Tibial nerve (tissue), 4 donors: ENCODE measurements around the gene PLCB1. TPM values are rescaled to one million over a fixed set of nuclear protein-coding genes. Genes with fewer than 3 reads are reported as not detected.

Experiments used
- DNase-seq, 2 donors: peaks; one replicate each; pipeline ENCODE4 v3.0.0-alpha.2; 2019; ENCODE audit warnings: low spot score in 2 of 2
- H3K27ac ChIP-seq, 4 donors: fragments of 200-600 bp; sonication (generic) in 3 of 4; one replicate each; pipeline ENCODE4 v1.5.1; 2017 to 2019; ENCODE audit warnings: mild to moderate bottlenecking in 1 of 4
- H3K27me3 ChIP-seq, 2 donors: fragments of 200-600 bp; sonication (generic) in 1 of 2; one replicate each; pipeline versions ENCODE4 v1.5.1 to v1.6.0; 2017 to 2019
- H3K36me3 ChIP-seq, 3 donors: fragments of 200-600 bp; sonication (generic); one replicate each; pipeline ENCODE4 v1.5.1; 2018 to 2019
- H3K4me1 ChIP-seq, 4 donors: fragments of 200-600 bp; sonication (generic) in 3 of 4; one replicate each; pipeline ENCODE4 v1.5.1; 2017 to 2019
- H3K4me3 ChIP-seq, 4 donors: fragments of 200-600 bp; sonication (generic) in 3 of 4; one replicate each; pipeline ENCODE4 v1.5.1; 2017 to 2019; ENCODE audit warnings: mild to moderate bottlenecking in 1 of 4, moderate library complexity in 1 of 4
- H3K9me3 ChIP-seq, 4 donors: fragments of 200-600 bp; sonication (generic) in 3 of 4; one replicate each; pipeline ENCODE4 v1.5.1; 2017 to 2019
- CTCF ChIP-seq, 5 experiments: fragments of 200-600 bp in 3 of 5; fragments of 450-650 bp in 2 of 5; sonication (generic) in 3 of 5; IDR thresholded peaks; one replicate each; pipeline ENCODE4 v1.5.1; 2016 to 2019; ENCODE audit warnings: antibody characterized with exemption in 5 of 5, mild to moderate bottlenecking in 3 of 5, moderate library complexity in 2 of 5
- EP300 ChIP-seq, 2 donors: sonication (generic); formaldehyde crosslinking; IDR thresholded peaks; one replicate each; pipeline ENCODE4 v1.6.1; 2017; ENCODE audit warnings: antibody characterized with exemption in 2 of 2, mild to moderate bottlenecking in 1 of 2
- POLR2A ChIP-seq, 2 donors: fragments of 450-650 bp; IDR thresholded peaks; one replicate each; pipeline ENCODE4 v1.6.1; 2017; ENCODE audit warnings: antibody characterized with exemption in 2 of 2, mild to moderate bottlenecking in 2 of 2, moderate library complexity in 2 of 2
- WGBS, 2 donors: methylation state at CpG; one replicate each; pipeline ENCODE4 v1.1.5; 2018; 5-methylcytosine and 5-hydroxymethylcytosine counted together
- total RNA-seq, 4 donors: library from RNA; depleted of rRNA; stranded (reverse); fragments of >200 nt; gene quantifications; one replicate each; pipeline ENCODE4 v1.1.0, GENCODE V29; 2016

Gene PLCB1
- total RNA-seq, 4 donors from 2014 or later = 34.7 to 52.8 (median 39.2) TPM

GRCh38 chr20:8267009-8267408 is 134.9 kb downstream of the PLCB1 start:
- Histone ChIP-seq H3K27ac (no peak overlapping the region), H3K9me3 (peaks cover 0 to 2% (median 0%) of the 10 kb centered on the region in 4 donors), H3K4me3 (no peak overlapping the region), H3K4me1 (peaks cover 0 to 18% (median 0%) of the 10 kb centered on the region in 4 donors), H3K27me3 (no peaks in the 10 kb centered on the region), H3K36me3 (no peaks in the 10 kb centered on the region)
- 83 to 96% methylated on average over 6 of the region's 6 CpGs for WGBS, 2 donors
- no peak for TF ChIP-seq POLR2A (IDR thresholded peaks at IDR 0.05)
- TF ChIP-seq EP300 (IDR thresholded peaks at IDR 0.05) = no peak
- no peak for TF ChIP-seq CTCF (IDR thresholded peaks at IDR 0.05)
- no peak for DNase-seq

GRCh38 chr20:8271727-8272126 is 139.7 kb downstream of the PLCB1 start:
- 72 to 79% methylated on average over 2 of the region's 2 CpGs for WGBS, 2 donors
- Histone ChIP-seq H3K4me3 (no peak overlapping the region), H3K27me3 (no peaks in the 10 kb centered on the region), H3K36me3 (no peaks in the 10 kb centered on the region), H3K27ac (no peak overlapping the region), H3K9me3 (peaks cover 0 to 2% (median 0%) of the 10 kb centered on the region in 4 donors), H3K4me1 (peaks cover 0 to 20% (median 3%) of the 10 kb centered on the region in 4 donors)
- DNase-seq = no peak
- TF ChIP-seq CTCF (IDR thresholded peaks at IDR 0.05) = no peak
- no peak for TF ChIP-seq POLR2A (IDR thresholded peaks at IDR 0.05)
- no peak for TF ChIP-seq EP300 (IDR thresholded peaks at IDR 0.05)

GRCh38 chr20:8272766-8273165 is 140.7 kb downstream of the PLCB1 start:
- no peak for DNase-seq
- 75% methylated on average over 1 of the region's 1 CpG for WGBS, 2 donors
- H3K4me1 ChIP-seq = peaks cover 0 to 20% (median 3%) of the 10 kb centered on the region in 4 donors
- TF ChIP-seq POLR2A (IDR thresholded peaks at IDR 0.05) = no peak
- no peak for TF ChIP-seq EP300 (IDR thresholded peaks at IDR 0.05)
- TF ChIP-seq CTCF (IDR thresholded peaks at IDR 0.05) = no peak
- H3K27me3 ChIP-seq = no peaks in the 10 kb centered on the region
- no peaks in the 10 kb centered on the region for H3K9me3 ChIP-seq
- H3K36me3 ChIP-seq = no peaks in the 10 kb centered on the region
- no peak overlapping the region for H3K27ac ChIP-seq
- H3K4me3 ChIP-seq = no peak overlapping the region

GRCh38 chr20:8284902-8285301 is 152.8 kb downstream of the PLCB1 start:
- no peak overlapping the region for H3K27ac ChIP-seq
- WGBS, 2 donors = 54 to 74% methylated on average over 2 of the region's 2 CpGs

GRCh38 chr20:8287340-8287739 is 155.3 kb downstream of the PLCB1 start:
- 78% methylated on average over 5 of the region's 5 CpGs for WGBS, 2 donors
- H3K36me3 ChIP-seq = no peaks in the 10 kb centered on the region
- H3K27ac ChIP-seq = no peak overlapping the region
- TF ChIP-seq EP300 (IDR thresholded peaks at IDR 0.05) (no peak), POLR2A (IDR thresholded peaks at IDR 0.05) (no peak), CTCF (IDR thresholded peaks at IDR 0.05) (no peak)
- no peaks in the 10 kb centered on the region for H3K27me3 ChIP-seq
- no peak for DNase-seq
- no peaks in the 10 kb centered on the region for H3K4me1 ChIP-seq
- H3K4me3 ChIP-seq = no peak overlapping the region
- H3K9me3 ChIP-seq = no peaks in the 10 kb centered on the region

More at GRCh38 chr20:8284902-8285301, 152.8 kb downstream of the PLCB1 start:
- H3K27me3 ChIP-seq = no peaks in the 10 kb centered on the region
- no peaks in the 10 kb centered on the region for H3K36me3 ChIP-seq
- no peak for TF ChIP-seq CTCF (IDR thresholded peaks at IDR 0.05)
- TF ChIP-seq EP300 (IDR thresholded peaks at IDR 0.05) = no peak
- no peak for TF ChIP-seq POLR2A (IDR thresholded peaks at IDR 0.05)
- no peaks in the 10 kb centered on the region for H3K9me3 ChIP-seq
- H3K4me3 ChIP-seq = no peak overlapping the region
- no peaks in the 10 kb centered on the region for H3K4me1 ChIP-seq
- no peak for DNase-seq
